Measurements from ENCODE around the gene TRMT10B. TPM values are rescaled to one million over a fixed set of nuclear protein-coding genes. Genes with fewer than 3 reads are reported as not detected.
"Not testable (repeated sequence)": the region's sequence is repeated elsewhere in the genome, so short reads cannot be mapped to it uniquely, and the experiment has no call there.

TRMT10B gene
- total RNA-seq, 1 donor from 2014 or later, result 17.9 TPM

DNA sequence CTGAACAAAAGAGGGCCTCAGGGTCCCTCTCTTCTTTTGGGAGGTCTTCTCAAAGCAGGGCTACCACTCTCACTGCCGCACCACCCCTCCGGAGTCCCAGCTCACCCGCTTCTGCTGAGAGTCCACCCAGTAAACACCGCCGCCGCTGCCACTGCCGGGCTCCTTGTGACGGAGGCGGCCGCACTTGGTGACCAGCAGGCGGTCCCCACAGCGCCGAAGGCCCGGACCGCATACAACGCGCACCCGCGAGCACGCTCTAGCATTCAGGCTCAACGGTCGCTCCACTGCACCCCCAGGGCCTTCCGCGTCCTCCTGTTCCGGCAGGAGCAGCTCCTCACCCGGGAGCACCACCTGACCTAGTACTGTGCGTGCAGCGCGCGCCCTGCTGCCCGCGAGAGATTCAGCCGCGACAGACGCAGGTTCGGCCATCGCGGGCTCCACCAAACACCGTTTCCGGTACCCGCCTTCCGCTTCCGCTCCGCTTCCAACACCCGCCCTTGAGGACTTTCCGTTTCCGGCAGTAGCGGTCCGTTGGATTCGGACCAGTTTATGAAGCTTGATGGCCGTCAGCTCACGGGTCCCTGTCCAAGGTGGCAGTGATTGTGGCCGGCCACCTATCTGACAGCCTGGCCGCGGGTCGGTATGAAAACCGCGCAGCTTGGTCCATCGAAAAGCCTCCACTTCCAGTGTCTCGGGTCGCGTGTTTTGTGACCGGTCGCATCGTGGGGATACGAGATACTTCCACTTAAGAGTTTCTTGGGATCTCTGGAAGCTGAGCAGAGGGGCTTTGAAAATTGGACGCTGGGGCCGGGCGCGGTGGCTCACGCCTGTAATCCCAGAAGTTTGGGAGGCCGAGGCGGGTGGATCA, 31.2 kb downstream of the TRMT10B start, which contains the start of gene EXOSC3:
Gene EXOSC3, minus strand, starts transcription at position 449 of the 868 bp plus-strand sequence. Its CDS starts 20 bp downstream, at position 429.
- ATAC-seq (peak; percentile 98), DNase-seq (ENCODE audit: low spot score) (peak; percentile 92)
- intact Hi-C loops (cut with DNase I), result no loop called here

DNA sequence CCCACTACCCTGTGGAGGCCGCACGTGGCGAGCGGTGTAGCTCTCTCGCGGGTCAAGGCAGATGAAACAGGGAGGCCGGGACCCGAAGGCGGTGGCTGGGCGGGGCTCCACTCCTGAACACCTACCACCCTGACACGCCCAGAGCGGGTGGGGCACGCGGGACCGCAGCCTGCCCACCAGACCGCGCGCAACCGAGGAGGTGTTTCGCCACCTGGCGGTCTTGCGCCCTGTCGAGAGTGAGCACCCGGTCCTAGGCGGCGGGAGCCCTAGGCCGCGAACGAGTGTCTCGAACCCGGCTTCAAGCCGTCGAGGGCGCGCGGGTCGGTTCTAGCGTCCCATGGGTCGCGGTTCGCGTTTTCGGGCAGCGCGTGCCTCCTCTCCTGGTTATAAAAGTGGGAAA, 33.5 kb downstream of the TRMT10B start:
- no peak for DNase-seq (ENCODE audit: low spot score)
- no peak for ATAC-seq
- intact Hi-C loops (cut with DNase I), result no loop called here

- intact Hi-C loops (cut with DNase I), result no loop called here
- ATAC-seq (no peak), DNase-seq (ENCODE audit: low spot score) (no peak)
Observed at GRCh38 chr9:37788332-37788731, 34.7 kb downstream of the TRMT10B start.

GRCh38 chr9:37790096-37790495, 36.5 kb downstream of the TRMT10B start:
- ATAC-seq, result no peak
- DNase-seq (ENCODE audit: low spot score), result no peak
- intact Hi-C loops (cut with DNase I), result no loop called here

GRCh38 chr9:37792122-37792521, 38.5 kb downstream of the TRMT10B start:
- ATAC-seq (no peak), DNase-seq (ENCODE audit: low spot score) (no peak)
- intact Hi-C loops (cut with DNase I), result no loop called here

DNA sequence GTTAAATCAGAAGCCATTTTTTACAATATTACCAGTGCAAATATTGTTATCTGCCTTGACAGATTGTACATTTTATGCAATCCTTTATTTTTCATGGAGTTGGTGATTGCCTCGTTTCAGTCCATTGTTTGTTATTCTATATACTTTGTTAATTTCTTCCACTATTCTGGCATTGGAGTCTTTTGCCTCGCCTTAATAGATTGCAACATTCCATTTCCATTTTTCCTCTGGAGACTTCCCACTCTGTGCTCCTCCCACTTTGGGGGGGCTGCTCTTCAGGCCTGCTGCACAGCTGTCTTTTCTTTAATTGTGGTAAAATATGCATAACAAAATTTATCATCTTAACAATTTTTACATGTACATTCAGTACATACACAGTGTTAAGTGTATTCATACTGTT, 42.6 kb downstream of the TRMT10B start:
- DNase-seq (ENCODE audit: low spot score), result no peak
- no peak for ATAC-seq
- intact Hi-C loops (cut with DNase I), result no loop called here

GRCh38 chr9:37798677-37799076, 45.1 kb downstream of the TRMT10B start:
- no peak for ATAC-seq
- no peak for DNase-seq (ENCODE audit: low spot score)
- intact Hi-C loops (cut with DNase I), result no loop called here

GRCh38 chr9:37800631-37801286, 47.2 kb downstream of the TRMT10B start, which contains the start of gene DCAF10:
Gene DCAF10, plus strand, starts transcription at chr9:37800797. Its CDS starts 70 bp downstream, at chr9:37800867.
- intact Hi-C loops (cut with DNase I), result no loop called here
- ATAC-seq (peak; percentile 97), DNase-seq (ENCODE audit: low spot score) (peak; percentile 91)

- peak; percentile 65 for DNase-seq (ENCODE audit: low spot score)
- intact Hi-C loops (cut with DNase I), result no loop called here
- peak; percentile 40 for ATAC-seq
Observed at GRCh38 chr9:37801287-37801850, 47.8 kb downstream of the TRMT10B start.

DNA sequence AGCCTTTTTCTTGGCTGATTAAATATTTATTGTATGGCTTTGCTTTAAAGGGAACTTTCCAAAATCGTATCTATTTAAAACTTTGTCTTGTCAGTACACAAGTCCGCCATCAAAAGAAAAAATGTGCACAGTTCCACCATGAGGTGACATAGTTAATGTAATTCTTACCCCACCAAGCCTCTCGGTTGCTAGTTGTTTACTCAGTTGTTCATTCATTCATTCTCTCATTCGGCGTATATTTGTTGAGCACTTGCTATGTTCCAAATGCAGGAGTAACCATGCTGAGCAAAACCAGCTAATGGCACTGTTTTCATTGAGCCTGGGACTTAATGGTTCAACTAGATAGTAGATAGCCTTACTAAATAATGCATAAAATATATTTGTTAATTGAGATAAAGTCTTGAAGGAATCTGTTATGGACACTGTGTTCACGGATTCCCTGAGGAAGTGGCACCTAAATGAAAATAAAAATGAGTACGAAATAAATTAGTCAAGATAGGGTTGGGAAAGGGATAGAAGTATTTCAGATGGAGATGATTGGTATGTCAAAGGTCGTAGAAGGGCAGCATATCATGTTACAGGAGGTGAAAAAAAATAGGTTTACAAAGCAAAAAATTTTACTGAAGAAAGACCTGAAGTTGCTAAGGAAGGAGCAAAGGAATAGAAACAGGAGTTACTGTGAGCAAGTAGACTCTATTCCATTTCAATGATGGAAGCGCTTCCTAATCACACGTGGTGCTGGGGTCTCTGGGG, 48.5 kb downstream of the TRMT10B start:
- intact Hi-C loops (cut with DNase I), result no loop called here
- ATAC-seq, result no peak
- no peak for DNase-seq (ENCODE audit: low spot score)

DNA sequence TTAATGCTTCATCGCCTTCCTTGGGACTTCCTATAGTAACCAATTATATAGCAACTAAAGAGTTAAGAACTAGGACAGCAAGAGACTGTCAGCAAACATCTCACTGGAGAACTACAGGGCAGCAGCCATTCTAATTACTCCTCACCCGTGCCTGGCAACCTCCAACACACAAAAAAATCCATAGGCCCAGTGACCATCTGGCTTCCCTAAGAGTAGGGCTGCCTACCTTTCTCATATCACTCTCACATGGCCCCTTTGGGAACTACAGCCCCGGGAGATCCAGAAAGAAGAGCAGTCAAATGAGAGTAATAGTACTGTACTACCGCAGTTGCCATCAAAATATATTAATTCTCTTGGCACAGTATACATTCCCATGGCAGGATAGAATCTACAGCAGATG, 52.7 kb downstream of the TRMT10B start:
- intact Hi-C loops (cut with DNase I), result no loop called here
- DNase-seq (ENCODE audit: low spot score) (no peak), ATAC-seq (no peak)

- intact Hi-C loops (cut with DNase I); DNase-seq (ENCODE audit: low spot score); ATAC-seq: not testable (repeated sequence)
Observed at GRCh38 chr9:37809676-37810075, 56.1 kb downstream of the TRMT10B start.

DNA sequence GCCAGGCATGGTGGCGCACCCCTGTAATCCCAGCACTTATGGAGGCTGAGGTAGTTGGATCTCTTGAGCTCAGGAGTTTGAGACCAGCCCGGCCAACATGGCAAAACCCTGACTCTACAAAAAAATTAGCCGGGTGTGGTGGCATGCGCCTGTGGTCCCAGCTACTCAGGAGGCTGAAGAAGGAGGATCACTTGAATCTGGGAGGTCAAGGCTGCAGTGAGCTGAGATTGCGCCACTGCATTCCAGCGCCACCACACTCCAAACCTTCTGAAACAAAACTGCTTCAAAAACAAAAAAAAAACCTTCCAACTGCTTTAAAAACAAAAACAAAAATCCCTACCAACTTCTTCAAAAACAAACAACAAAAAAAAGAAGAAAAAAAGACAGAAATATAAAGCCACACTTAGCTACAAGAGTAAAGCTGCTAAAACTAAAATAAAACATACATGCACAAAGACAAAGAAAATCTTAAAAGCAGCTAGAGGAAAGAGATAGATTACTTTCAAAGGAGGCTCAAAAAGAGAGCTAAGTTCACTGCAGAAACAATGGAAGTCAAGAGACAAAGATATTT, 58.4 kb downstream of the TRMT10B start:
- no peak for ATAC-seq
- no peak for DNase-seq (ENCODE audit: low spot score)
- intact Hi-C loops (cut with DNase I), result no loop called here

GRCh38 chr9:37812773-37813379, 59.3 kb downstream of the TRMT10B start:
- intact Hi-C loops (cut with DNase I), result no loop called here
- ATAC-seq, result no peak
- no peak for DNase-seq (ENCODE audit: low spot score)

GRCh38 chr9:37818849-37819248, 65.2 kb downstream of the TRMT10B start:
- intact Hi-C loops (cut with DNase I), result no loop called here
- ATAC-seq (no peak), DNase-seq (ENCODE audit: low spot score) (no peak)

DNA sequence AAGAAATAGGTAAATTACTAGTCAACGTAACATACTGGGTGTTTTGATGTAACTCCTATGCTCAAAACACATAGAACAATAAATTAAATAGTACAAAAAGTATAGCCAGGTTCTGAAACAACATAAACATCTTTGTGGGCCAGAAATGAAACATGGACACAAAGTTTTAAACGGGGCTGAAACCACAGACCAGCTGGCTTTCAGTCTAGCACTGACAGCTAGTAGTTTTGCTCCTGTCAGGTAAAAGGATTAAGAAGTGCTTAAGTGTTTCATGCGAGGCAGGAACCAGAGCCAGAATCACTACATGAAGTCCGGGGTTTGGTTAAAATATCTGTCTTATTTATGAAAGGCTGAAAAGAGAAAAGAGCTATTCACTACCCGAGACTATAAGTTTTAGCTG, 66.5 kb downstream of the TRMT10B start:
- intact Hi-C loops (cut with DNase I), result no loop called here
- DNase-seq (ENCODE audit: low spot score) (no peak), ATAC-seq (no peak)

GRCh38 chr9:37825174-37825573, 71.6 kb downstream of the TRMT10B start:
- intact Hi-C loops (cut with DNase I); ATAC-seq; DNase-seq (ENCODE audit: low spot score): not testable (repeated sequence)

- DNase-seq (ENCODE audit: low spot score) (no peak), ATAC-seq (no peak)
- intact Hi-C loops (cut with DNase I), result no loop called here
Observed at GRCh38 chr9:37827483-37828165, 74.0 kb downstream of the TRMT10B start.

Data from sciatic nerve (tissue), 2 donors.